Heart left ventricle (tissue), 13 donors: ENCODE data around the gene SYNPO.

Experiments used
- CTCF ChIP-seq, 12 donors: fragments of 200-600 bp; sonication (generic) in 4 of 12; IDR thresholded peaks; one replicate each; pipeline versions ENCODE4 v1.5.0 to v1.8.0; 2018 to 2022; ENCODE audit warnings: antibody characterized with exemption in 12 of 12, mild to moderate bottlenecking in 5 of 12
- POLR2A ChIP-seq, 2 donors: fragments of 450-650 bp; IDR thresholded peaks; one replicate each; pipeline ENCODE4 v1.6.1; 2017; ENCODE audit warnings: antibody characterized with exemption in 2 of 2, mild to moderate bottlenecking in 2 of 2, moderate library complexity in 2 of 2
- donor health status: ischemic (EF 13 %, LVEDD 7.1; RV severe dilation, severe dysfunction).
- donor health status: DM: no; HTN: yes; CAD: no.
- donor health status: DM: no; HTN: no; CAD: no.
- donor health status: ischemic (EF 25% LVEDD 6.9; RV normal size, moderate dysfunction).
- donor health status: ischemic (EF 25% LVEDD 5.7; RV mildly dilated, moderate dysfunction).
- donor health status: ischemic (EF 35%, LVEDD 5.7; RV mildly dilated, moderate dysfunction).
- donor health status: nonischemic (EF 11% LVEDD 7.7; RV severe dilation, severe dysfunction).
- donor health status: DM: yes; HTN: yes; CAD: no.
- donor health status: PGD.
- donor health status: ischemic (EF 29% LVEDD 5.4; RV normal size, mild dysfunction).
- donor health status: nonischemic (EF 23%, LVEDD 6.1; RV moderate dilation, normal function).

GRCh38 chr5:150601491-150602345 lies 38.7 kb upstream of the SYNPO start:
- TF ChIP-seq POLR2A (IDR thresholded peaks at IDR 0.05) (no peak), CTCF (IDR thresholded peaks at IDR 0.05) (no peak)
